ENCODE results near the gene PDE4DIP.
"Not testable (repeated sequence)": the region's sequence is repeated elsewhere in the genome, so short reads cannot be mapped to it uniquely, and the experiment has no call there.

DNA sequence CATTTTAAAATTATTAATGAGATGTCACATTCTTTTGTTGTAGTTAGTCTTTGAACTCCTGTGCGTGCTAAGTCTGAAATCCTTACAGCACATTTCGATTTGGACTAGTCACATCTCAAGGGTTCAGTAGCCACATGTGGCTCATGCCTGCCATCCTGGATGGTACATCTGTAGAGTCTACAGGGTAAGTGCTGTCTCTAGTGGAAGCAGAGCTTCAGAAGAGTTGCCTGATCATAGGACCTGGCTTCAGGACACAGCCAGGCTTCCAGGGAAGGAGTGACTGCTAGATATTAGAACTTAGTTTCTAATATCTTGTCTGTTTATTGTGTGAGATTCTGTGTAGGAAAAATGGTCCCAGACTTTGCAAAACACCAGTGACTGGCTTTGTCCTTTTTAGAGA is 72.0 kb downstream of the PDE4DIP start:
- not testable (repeated sequence) for TF ChIP-seq CTCF, POLR2A (IDR thresholded peaks at IDR 0.05)
